H1 (cell line): ENCODE results near the gene RNF151. TPM values are rescaled to one million over a fixed set of nuclear protein-coding genes. Genes with fewer than 3 reads are reported as not detected.

Source experiments
- ATF2 ChIP-seq: IDR thresholded peaks from 2 replicates; pipeline ENCODE4 v1.6.1; 2012; ENCODE audit warnings: low read length, inconsistent platforms
- CBX5 ChIP-seq: fragments of 300-800, 300-1000 bp; sonication (generic); IDR thresholded peaks from 2 replicates; pipeline ENCODE4 v1.7.1; 2016; ENCODE audit warnings: antibody characterized with exemption, low read length, low read depth
- CHD1 ChIP-seq: IDR thresholded peaks from 2 replicates; pipeline ENCODE4 v1.6.1; 2012; ENCODE audit warnings: low read depth, low read length, improper control_type of control experiment
- CTCF ChIP-seq, 3 experiments: IDR thresholded peaks; 1 replicate in 2 of 3; 2 replicates in 1 of 3; pipeline versions ENCODE4 v1.5.1 to v1.6.1; 2011; ENCODE audit warnings: low read length in 3 of 3, mild to moderate bottlenecking in 3 of 3, inconsistent platforms in 2 of 3, low read depth in 1 of 3, moderate library complexity in 1 of 3; ENCODE audit not compliant: insufficient read depth in 1 of 3; ENCODE audit errors: control extremely low read depth in 1 of 3
- E2F6 ChIP-seq: IDR thresholded peaks from 2 replicates; pipeline ENCODE4 v1.6.1; 2012; ENCODE audit warnings: inconsistent platforms
- EP300 ChIP-seq, 2 experiments: IDR thresholded peaks; 1 replicate in 1 of 2; 2 replicates in 1 of 2; pipeline ENCODE4 v1.6.1; 2011 to 2012; ENCODE audit warnings: low read depth in 2 of 2, low read length in 2 of 2, mild to moderate bottlenecking in 2 of 2, borderline replicate concordance in 1 of 2, inconsistent platforms in 1 of 2, moderate library complexity in 1 of 2
- MAFK ChIP-seq: IDR thresholded peaks from 2 replicates; pipeline ENCODE4 v1.6.1; 2012; ENCODE audit warnings: low read depth, mild to moderate bottlenecking, improper control_type of control experiment, low read length
- NANOG ChIP-seq: IDR thresholded peaks from 2 replicates; pipeline ENCODE4 v1.6.1; 2011; ENCODE audit warnings: low read length, low read depth, mild to moderate bottlenecking, inconsistent platforms; ENCODE audit not compliant: insufficient read depth, poor library complexity, severe bottlenecking
- RAD21 ChIP-seq, 2 experiments: IDR thresholded peaks in 1 of 2; conservative IDR thresholded peaks in 1 of 2; 2 replicates each; pipeline ENCODE4 v1.6.1; 2011; ENCODE audit warnings: low read depth in 2 of 2, low read length in 2 of 2, improper control_type of control experiment in 1 of 2, inconsistent platforms in 1 of 2, mild to moderate bottlenecking in 1 of 2, moderate library complexity in 1 of 2
- SAP30 ChIP-seq: fragments of 300-600 bp; sonication (generic); IDR thresholded peaks from 2 replicates; pipeline ENCODE4 v1.7.1; 2012; ENCODE audit warnings: low read length, moderate library complexity, mild to moderate bottlenecking, inconsistent platforms; ENCODE audit not compliant: insufficient read depth, insufficient replicate concordance
- SIRT6 ChIP-seq: IDR thresholded peaks from one replicate; pipeline ENCODE4 v1.7.1; 2012; ENCODE audit warnings: low read length, inconsistent platforms
- SP1 ChIP-seq: IDR thresholded peaks from 2 replicates; pipeline ENCODE4 v1.6.1; 2011; ENCODE audit warnings: low read depth, low read length
- SRF ChIP-seq: IDR thresholded peaks from 2 replicates; pipeline ENCODE4 v1.6.1; 2011; ENCODE audit warnings: mild to moderate bottlenecking, low read depth, low read length, moderate library complexity
- USF2 ChIP-seq: IDR thresholded peaks from 2 replicates; pipeline ENCODE4 v1.6.1; 2011; ENCODE audit warnings: low read length, improper control_type of control experiment
- YY1 ChIP-seq: IDR thresholded peaks from 2 replicates; pipeline ENCODE4 v1.6.1; 2011; ENCODE audit warnings: low read depth, mild to moderate bottlenecking, low read length
- ZNF274 ChIP-seq: IDR thresholded peaks from 2 replicates; pipeline ENCODE4 v1.7.0; 2012; ENCODE audit warnings: low read length, borderline replicate concordance; ENCODE audit errors: extremely low read depth
- polyA plus RNA-seq, 7 experiments: library from polyadenylated mRNA; depleted of rRNA in 3 of 7; stranded (reverse) in 5 of 7; unstranded in 2 of 7; fragments of >200 nt in 5 of 7; fragments of 200-250 nt in 2 of 7; gene quantifications; 1 replicate in 5 of 7; 2 replicates in 1 of 7; 4 replicates in 1 of 7; pipeline versions ENCODE4 v1.2.1 to v1.2.3, GENCODE V29; 2011 to 2013; ENCODE audit warnings: missing spikeins in 2 of 7, mixed read lengths in 2 of 7
- total RNA-seq: library from RNA; stranded (reverse); fragmentation: NEBNext Ultra II Directional; extraction: Animal tissue kit (Norgen Biotek cat#: 25700); gene quantifications from 2 replicates; pipeline ENCODE4 v1.2.1, GENCODE V29; 2021

Gene RNF151
- total and polyA plus RNA-seq, 2 of the 8 experiments (the other 6 are each of a cell fraction or from before 2014, with no cell fraction given): not detected

GRCh38 chr16:1983544-1984346, 17.1 kb downstream of the RNF151 start, which contains the start of gene GFER (continued):
- TF ChIP-seq MAFK (no peak), NANOG (no peak), E2F6 (peak; percentile 44; the same call in 1 of the 2 replicates), USF2 (0 out of 2 replicates have a peak, but pooled peaks have one; percentile 5), CTCF (IDR thresholded peaks at IDR 0.05; ENCODE audit: control extremely low read depth in 1 of 3, insufficient read depth in 1 of 3, low read depth in 1 of 3, low read length in 3 of 3) (peak in 2 of 3 experiments; percentile 58 to 60; a peak in 3 of 4 replicates), YY1 (peak; percentile 97), SP1 (no peak; the same call in 1 of the 2 replicates), SIRT6 (no peak), CBX5 (no peak), EP300 (IDR thresholded peaks at IDR 0.05; ENCODE audit: borderline replicate concordance in 1 of 2, low read depth in 2 of 2, low read length in 2 of 2) (0 out of 3 replicates have a peak, but pooled peaks of 1 of the 2 experiments have one; percentile 48), CHD1 (no peak), SRF (0 out of 2 replicates have a peak, but pooled peaks have one; percentile 17), SAP30 (no peak), ZNF274 (no peak), ATF2 (no peak), RAD21 (IDR thresholded peaks at IDR 0.05 in 1 of 2, conservative IDR thresholded peaks at IDR 0.05 in 1 of 2; ENCODE audit: low read depth in 2 of 2, low read length in 2 of 2) (no peak; a peak in 1 of 4 replicates)
